Fibroblast of villous mesenchyme (primary cell): ENCODE measurements around the gene HTR2B. TPM values are rescaled to one million over a fixed set of nuclear protein-coding genes. Genes with fewer than 3 reads are reported as not detected.

Experiments
- small RNA-seq: library from RNA; depleted of rRNA; stranded (forward); fragments of <200 nt; gene quantifications from one replicate; pipeline ENCODE3, GENCODE V24; 2012
- total RNA-seq: library from RNA; depleted of rRNA; stranded (reverse); fragments of >200 nt; gene quantifications from 2 replicates; pipeline ENCODE4 v1.2.3, GENCODE V29; 2012

The HTR2B gene
- total RNA-seq, 1 donor = 159 TPM

Small RNAs within 50 kb of the gene (small RNA-seq; reads per million reads assigned to genes)
- gene RNU1-93P = not detected

Other genes starting within 250 kb of the HTR2B start
- gene GPR55, start 199.8 kb downstream of the HTR2B start, total RNA-seq = not detected in 2 replicates
- not detected in 2 replicates for gene SPATA3, start 128.9 kb downstream of the HTR2B start, total RNA-seq
- gene C2orf72, start 87.5 kb downstream of the HTR2B start, total RNA-seq = not detected in 2 replicates
- 116 and 153 TPM in 2 replicates for gene PSMD1, start 68.2 kb downstream of the HTR2B start, total RNA-seq
- gene ARMC9, start 73.6 kb upstream of the HTR2B start, total RNA-seq = 189 and 260 TPM in 2 replicates